ENCODE results near the gene INTS3. TPM values are rescaled to one million over a fixed set of nuclear protein-coding genes. Genes with fewer than 3 reads are reported as not detected.

The INTS3 gene
- total and polyA plus RNA-seq, 9 of the 15 experiments (the other 6 are each of a cell fraction or from before 2014, with no cell fraction given): 6.3 to 24.1 (median 14.3) TPM

DNA sequence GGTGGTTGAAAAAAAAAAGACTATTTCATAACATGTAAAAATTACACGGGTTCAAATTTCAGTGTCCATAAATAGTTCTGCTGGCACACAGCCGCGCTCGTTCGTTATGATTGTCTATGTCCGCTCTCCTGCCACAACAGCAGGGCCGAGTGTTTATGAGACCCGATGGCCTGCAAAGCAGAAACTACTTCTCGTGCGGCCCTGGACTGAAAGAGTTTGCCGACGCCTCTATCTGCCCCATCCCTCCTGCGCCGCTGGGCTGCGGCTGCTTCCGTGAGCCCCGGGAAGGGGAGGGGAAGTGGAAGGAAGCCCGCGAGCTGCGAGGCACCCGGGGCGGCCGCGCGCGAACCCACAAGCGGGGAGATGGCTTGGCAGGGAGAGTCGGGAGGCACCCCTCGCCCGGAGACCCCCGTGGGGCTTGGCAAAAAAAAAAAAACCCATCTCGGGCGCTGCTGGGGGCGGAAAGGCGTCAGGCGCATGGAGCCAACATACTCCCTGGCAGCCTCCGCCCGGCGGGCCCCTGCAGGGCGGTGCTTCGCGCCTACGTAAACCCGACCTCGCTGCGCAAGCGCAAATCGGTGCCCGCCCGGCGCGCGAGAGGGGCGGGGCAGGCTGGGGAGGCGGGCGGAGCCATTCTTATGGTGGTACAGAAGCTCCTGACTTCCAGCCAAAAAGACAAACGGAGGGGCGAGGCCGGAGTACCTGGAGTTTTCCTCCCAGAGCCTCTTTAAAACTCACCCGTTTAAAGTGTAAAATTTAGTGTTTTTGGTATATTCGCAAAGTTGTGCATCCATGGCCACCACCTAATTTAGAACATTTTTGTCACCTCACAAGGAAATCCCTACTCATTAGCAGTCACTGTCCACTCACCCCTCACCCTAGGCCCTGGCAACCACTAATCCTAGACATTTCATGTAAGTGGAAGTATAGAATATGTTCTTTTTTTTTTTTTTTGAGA, 55.7 kb downstream of the INTS3 start (continued):
- no peak for TF ChIP-seq FOS (IDR thresholded peaks at IDR 0.05; ENCODE audit: extremely low read depth, insufficient read length)
- no peak for TF ChIP-seq ZBTB7A (IDR thresholded peaks at IDR 0.05; ENCODE audit: borderline replicate concordance, control insufficient read depth, low read depth, low read length)
- TF ChIP-seq ZNF561 (CRISPR knock-in tag; conservative IDR thresholded peaks at IDR 0.05): no peak
- TF ChIP-seq NUFIP1 (IDR thresholded peaks at IDR 0.05; ENCODE audit: partially characterized antibody): peak; percentile 74
- peak; percentile 62 for TF ChIP-seq TBP (optimal IDR thresholded peaks at IDR 0.05; ENCODE audit: low read depth, low read length)
- no peak for TF ChIP-seq SP2 (IDR thresholded peaks at IDR 0.05; ENCODE audit: extremely low read depth, low read depth, low read length, poor library complexity, severe bottlenecking)
- TF ChIP-seq GABPB1 (CRISPR knock-in tag; IDR thresholded peaks at IDR 0.05): peak; percentile 69
- no peak for TF ChIP-seq ZNF324 (CRISPR knock-in tag; IDR thresholded peaks at IDR 0.05)
- TF ChIP-seq KLF1 (tag; IDR thresholded peaks at IDR 0.05): 0 out of 2 replicates have a peak, but pooled peaks have one; percentile 23
- TF ChIP-seq, protein P1, sequence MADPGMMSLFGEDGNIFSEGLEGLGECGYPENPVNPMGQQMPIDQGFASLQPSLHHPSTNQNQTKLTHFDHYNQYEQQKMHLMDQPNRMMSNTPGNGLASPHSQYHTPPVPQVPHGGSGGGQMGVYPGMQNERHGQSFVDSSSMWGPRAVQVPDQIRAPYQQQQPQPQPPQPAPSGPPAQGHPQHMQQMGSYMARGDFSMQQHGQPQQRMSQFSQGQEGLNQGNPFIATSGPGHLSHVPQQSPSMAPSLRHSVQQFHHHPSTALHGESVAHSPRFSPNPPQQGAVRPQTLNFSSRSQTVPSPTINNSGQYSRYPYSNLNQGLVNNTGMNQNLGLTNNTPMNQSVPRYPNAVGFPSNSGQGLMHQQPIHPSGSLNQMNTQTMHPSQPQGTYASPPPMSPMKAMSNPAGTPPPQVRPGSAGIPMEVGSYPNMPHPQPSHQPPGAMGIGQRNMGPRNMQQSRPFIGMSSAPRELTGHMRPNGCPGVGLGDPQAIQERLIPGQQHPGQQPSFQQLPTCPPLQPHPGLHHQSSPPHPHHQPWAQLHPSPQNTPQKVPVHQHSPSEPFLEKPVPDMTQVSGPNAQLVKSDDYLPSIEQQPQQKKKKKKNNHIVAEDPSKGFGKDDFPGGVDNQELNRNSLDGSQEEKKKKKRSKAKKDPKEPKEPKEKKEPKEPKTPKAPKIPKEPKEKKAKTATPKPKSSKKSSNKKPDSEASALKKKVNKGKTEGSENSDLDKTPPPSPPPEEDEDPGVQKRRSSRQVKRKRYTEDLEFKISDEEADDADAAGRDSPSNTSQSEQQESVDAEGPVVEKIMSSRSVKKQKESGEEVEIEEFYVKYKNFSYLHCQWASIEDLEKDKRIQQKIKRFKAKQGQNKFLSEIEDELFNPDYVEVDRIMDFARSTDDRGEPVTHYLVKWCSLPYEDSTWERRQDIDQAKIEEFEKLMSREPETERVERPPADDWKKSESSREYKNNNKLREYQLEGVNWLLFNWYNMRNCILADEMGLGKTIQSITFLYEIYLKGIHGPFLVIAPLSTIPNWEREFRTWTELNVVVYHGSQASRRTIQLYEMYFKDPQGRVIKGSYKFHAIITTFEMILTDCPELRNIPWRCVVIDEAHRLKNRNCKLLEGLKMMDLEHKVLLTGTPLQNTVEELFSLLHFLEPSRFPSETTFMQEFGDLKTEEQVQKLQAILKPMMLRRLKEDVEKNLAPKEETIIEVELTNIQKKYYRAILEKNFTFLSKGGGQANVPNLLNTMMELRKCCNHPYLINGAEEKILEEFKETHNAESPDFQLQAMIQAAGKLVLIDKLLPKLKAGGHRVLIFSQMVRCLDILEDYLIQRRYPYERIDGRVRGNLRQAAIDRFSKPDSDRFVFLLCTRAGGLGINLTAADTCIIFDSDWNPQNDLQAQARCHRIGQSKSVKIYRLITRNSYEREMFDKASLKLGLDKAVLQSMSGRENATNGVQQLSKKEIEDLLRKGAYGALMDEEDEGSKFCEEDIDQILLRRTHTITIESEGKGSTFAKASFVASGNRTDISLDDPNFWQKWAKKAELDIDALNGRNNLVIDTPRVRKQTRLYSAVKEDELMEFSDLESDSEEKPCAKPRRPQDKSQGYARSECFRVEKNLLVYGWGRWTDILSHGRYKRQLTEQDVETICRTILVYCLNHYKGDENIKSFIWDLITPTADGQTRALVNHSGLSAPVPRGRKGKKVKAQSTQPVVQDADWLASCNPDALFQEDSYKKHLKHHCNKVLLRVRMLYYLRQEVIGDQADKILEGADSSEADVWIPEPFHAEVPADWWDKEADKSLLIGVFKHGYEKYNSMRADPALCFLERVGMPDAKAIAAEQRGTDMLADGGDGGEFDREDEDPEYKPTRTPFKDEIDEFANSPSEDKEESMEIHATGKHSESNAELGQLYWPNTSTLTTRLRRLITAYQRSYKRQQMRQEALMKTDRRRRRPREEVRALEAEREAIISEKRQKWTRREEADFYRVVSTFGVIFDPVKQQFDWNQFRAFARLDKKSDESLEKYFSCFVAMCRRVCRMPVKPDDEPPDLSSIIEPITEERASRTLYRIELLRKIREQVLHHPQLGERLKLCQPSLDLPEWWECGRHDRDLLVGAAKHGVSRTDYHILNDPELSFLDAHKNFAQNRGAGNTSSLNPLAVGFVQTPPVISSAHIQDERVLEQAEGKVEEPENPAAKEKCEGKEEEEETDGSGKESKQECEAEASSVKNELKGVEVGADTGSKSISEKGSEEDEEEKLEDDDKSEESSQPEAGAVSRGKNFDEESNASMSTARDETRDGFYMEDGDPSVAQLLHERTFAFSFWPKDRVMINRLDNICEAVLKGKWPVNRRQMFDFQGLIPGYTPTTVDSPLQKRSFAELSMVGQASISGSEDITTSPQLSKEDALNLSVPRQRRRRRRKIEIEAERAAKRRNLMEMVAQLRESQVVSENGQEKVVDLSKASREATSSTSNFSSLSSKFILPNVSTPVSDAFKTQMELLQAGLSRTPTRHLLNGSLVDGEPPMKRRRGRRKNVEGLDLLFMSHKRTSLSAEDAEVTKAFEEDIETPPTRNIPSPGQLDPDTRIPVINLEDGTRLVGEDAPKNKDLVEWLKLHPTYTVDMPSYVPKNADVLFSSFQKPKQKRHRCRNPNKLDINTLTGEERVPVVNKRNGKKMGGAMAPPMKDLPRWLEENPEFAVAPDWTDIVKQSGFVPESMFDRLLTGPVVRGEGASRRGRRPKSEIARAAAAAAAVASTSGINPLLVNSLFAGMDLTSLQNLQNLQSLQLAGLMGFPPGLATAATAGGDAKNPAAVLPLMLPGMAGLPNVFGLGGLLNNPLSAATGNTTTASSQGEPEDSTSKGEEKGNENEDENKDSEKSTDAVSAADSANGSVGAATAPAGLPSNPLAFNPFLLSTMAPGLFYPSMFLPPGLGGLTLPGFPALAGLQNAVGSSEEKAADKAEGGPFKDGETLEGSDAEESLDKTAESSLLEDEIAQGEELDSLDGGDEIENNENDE (IDR thresholded peaks at IDR 0.05; ENCODE audit: low read depth, low read length): no peak
- TF ChIP-seq, protein P2, sequence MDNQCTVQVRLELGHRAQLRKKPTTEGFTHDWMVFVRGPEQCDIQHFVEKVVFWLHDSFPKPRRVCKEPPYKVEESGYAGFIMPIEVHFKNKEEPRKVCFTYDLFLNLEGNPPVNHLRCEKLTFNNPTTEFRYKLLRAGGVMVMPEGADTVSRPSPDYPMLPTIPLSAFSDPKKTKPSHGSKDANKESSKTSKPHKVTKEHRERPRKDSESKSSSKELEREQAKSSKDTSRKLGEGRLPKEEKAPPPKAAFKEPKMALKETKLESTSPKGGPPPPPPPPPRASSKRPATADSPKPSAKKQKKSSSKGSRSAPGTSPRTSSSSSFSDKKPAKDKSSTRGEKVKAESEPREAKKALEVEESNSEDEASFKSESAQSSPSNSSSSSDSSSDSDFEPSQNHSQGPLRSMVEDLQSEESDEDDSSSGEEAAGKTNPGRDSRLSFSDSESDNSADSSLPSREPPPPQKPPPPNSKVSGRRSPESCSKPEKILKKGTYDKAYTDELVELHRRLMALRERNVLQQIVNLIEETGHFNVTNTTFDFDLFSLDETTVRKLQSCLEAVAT (IDR thresholded peaks at IDR 0.05): no peak
- no peak for TF ChIP-seq ZC3H8 (IDR thresholded peaks at IDR 0.05)
- TF ChIP-seq ZNF3 (CRISPR knock-in tag; IDR thresholded peaks at IDR 0.05): no peak
- no peak for TF ChIP-seq COPS2 (conservative IDR thresholded peaks at IDR 0.05)
- TF ChIP-seq TCF3 (CRISPR knock-in tag; IDR thresholded peaks at IDR 0.05): 0 out of 2 replicates have a peak, but pooled peaks have one; percentile 20

All from K562 (cell line).